Embryonic facial prominence (tissue), 1 donor: ENCODE measurements around the gene PCDHB11.
"Not testable (repeated sequence)": the region's sequence is repeated elsewhere in the genome, so short reads cannot be mapped to it uniquely, and the experiment has no call there.

Source experiments
- DNase-seq: peaks from one replicate; pipeline ENCODE4 v3.0.0-alpha.2; 2016; ENCODE audit errors: extremely low spot score

PCDHB11 gene

GRCh38 chr5:141186897-141187512 is 12.4 kb upstream of the PCDHB11 start, which contains the start of gene PCDHB9:
Gene PCDHB9 (plus strand): TSS chr5:141187161. CDS start chr5:141187319, 158 bp downstream.
- no peak for DNase-seq

GRCh38 chr5:141188682-141189081 is 10.7 kb upstream of the PCDHB11 start:
- not testable (repeated sequence) for DNase-seq

- DNase-seq: not testable (repeated sequence)
Observed at GRCh38 chr5:141189131-141189530, 10.3 kb upstream of the PCDHB11 start.

- no peak for DNase-seq
Observed at GRCh38 chr5:141192110-141192725, 7.2 kb upstream of the PCDHB11 start, which contains the start of gene PCDHB10. Gene PCDHB10 (plus strand): TSS chr5:141192353. CDS start chr5:141192553, 200 bp downstream.

GRCh38 chr5:141194332-141194731 is 5.1 kb upstream of the PCDHB11 start:
- not testable (repeated sequence) for DNase-seq

- DNase-seq: no peak
Observed at GRCh38 chr5:141196363-141196762, 3.1 kb upstream of the PCDHB11 start.

- not testable (repeated sequence) for DNase-seq
Observed at GRCh38 chr5:141201126-141201525, 1.7 kb downstream of the PCDHB11 start.

GRCh38 chr5:141201646-141202045 is 2.2 kb downstream of the PCDHB11 start:
- not testable (repeated sequence) for DNase-seq

GRCh38 chr5:141208478-141208877 is 9.1 kb downstream of the PCDHB11 start, which contains the start of gene PCDHB12:
Gene PCDHB12 (plus strand): TSS chr5:141208719. CDS start chr5:141208908, 189 bp downstream.
- no peak for DNase-seq

- DNase-seq: not testable (repeated sequence)
Observed at GRCh38 chr5:141210281-141210680, 10.9 kb downstream of the PCDHB11 start.

- not testable (repeated sequence) for DNase-seq
Observed at GRCh38 chr5:141210849-141211248, 11.4 kb downstream of the PCDHB11 start.

GRCh38 chr5:141213656-141214339 is 14.4 kb downstream of the PCDHB11 start, which contains the start of gene PCDHB13:
Gene PCDHB13 (plus strand): TSS chr5:141213919. CDS start chr5:141214124, 205 bp downstream.
- DNase-seq: not testable (repeated sequence)

GRCh38 chr5:141214583-141214982 is 15.2 kb downstream of the PCDHB11 start:
- not testable (repeated sequence) for DNase-seq

- not testable (repeated sequence) for DNase-seq
Observed at GRCh38 chr5:141215504-141215903, 16.1 kb downstream of the PCDHB11 start.

GRCh38 chr5:141216035-141216434 is 16.6 kb downstream of the PCDHB11 start:
- DNase-seq: not testable (repeated sequence)

GRCh38 chr5:141223112-141223783 is 23.8 kb downstream of the PCDHB11 start, which contains the start of gene PCDHB14:
Gene PCDHB14 (plus strand): TSS chr5:141223343. CDS start chr5:141223506, 163 bp downstream.
- DNase-seq: no peak

GRCh38 chr5:141224844-141225243 is 25.4 kb downstream of the PCDHB11 start:
- not testable (repeated sequence) for DNase-seq

GRCh38 chr5:141225421-141225820 is 26.0 kb downstream of the PCDHB11 start:
- DNase-seq: not testable (repeated sequence)

- no peak for DNase-seq
Observed at GRCh38 chr5:141234109-141234667, 34.8 kb downstream of the PCDHB11 start.

GRCh38 chr5:141235922-141236321 is 36.5 kb downstream of the PCDHB11 start:
- not testable (repeated sequence) for DNase-seq
